MM.1S (cell line): ENCODE results near the gene MAPK9.

ENCODE experiments used
- DNase-seq: peaks from one replicate; pipeline ENCODE4 v3.0.0-alpha.2; 2015
- H2AFZ ChIP-seq: fragments of 300-600 bp; sonication (generic); 2 replicates; pipeline ENCODE4 v1.6.0; 2016; ENCODE audit warnings: antibody characterized with exemption, low read length
- H3F3A ChIP-seq: fragments of 300-600 bp; sonication (generic); 2 replicates; pipeline ENCODE4 v1.6.1; 2016; ENCODE audit warnings: mild to moderate bottlenecking, antibody characterized with exemption, low read length, moderate library complexity, mixed read lengths; ENCODE audit not compliant: insufficient read depth
- H3K27ac ChIP-seq: fragments of 300-600 bp; sonication (generic); 2 replicates; pipeline ENCODE4 v1.5.1; 2016; ENCODE audit warnings: mild to moderate bottlenecking, low read length
- H3K27me3 ChIP-seq: fragments of 300-600 bp; sonication (generic); replicated peaks from 2 replicates; pipeline ENCODE4 v1.6.0; 2016; ENCODE audit warnings: low read length; ENCODE audit not compliant: insufficient read depth
- H3K36me3 ChIP-seq: fragments of 300-600 bp; sonication (generic); replicated peaks from 2 replicates; pipeline ENCODE4 v1.6.1; 2016; ENCODE audit warnings: mild to moderate bottlenecking, low read length, mixed read lengths; ENCODE audit not compliant: insufficient read depth
- H3K4me1 ChIP-seq: fragments of 300-600 bp; sonication (generic); 2 replicates; pipeline ENCODE4 v1.6.1; 2016; ENCODE audit warnings: low read length, mixed read lengths
- H3K4me2 ChIP-seq: fragments of 300-600 bp; sonication (generic); 2 replicates; pipeline ENCODE4 v1.6.0; 2016; ENCODE audit warnings: low read depth, low read length
- H3K4me3 ChIP-seq: fragments of 300-600 bp; sonication (generic); 2 replicates; pipeline ENCODE4 v1.5.1; 2016; ENCODE audit warnings: low read length, mixed read lengths
- H3K79me2 ChIP-seq: fragments of 300-600 bp; sonication (generic); 2 replicates; pipeline ENCODE4 v1.6.1; 2016; ENCODE audit warnings: mixed run types, low read length, mixed read lengths
- H3K9ac ChIP-seq: fragments of 300-600 bp; sonication (generic); 2 replicates; pipeline ENCODE4 v1.6.1; 2016; ENCODE audit warnings: low read length, mixed read lengths
- H3K9me2 ChIP-seq: fragments of 300-600 bp; sonication (generic); replicated peaks from 2 replicates; pipeline ENCODE4 v1.6.1; 2016; ENCODE audit warnings: mild to moderate bottlenecking, low read length, mixed read lengths; ENCODE audit not compliant: insufficient read depth
- H3K9me3 ChIP-seq: fragments of 300-600 bp; sonication (generic); replicated peaks from 2 replicates; pipeline ENCODE4 v1.6.1; 2016; ENCODE audit warnings: mild to moderate bottlenecking, low read length, mixed read lengths; ENCODE audit not compliant: insufficient read depth
- H4K20me1 ChIP-seq: fragments of 300-600 bp; sonication (generic); 2 replicates; pipeline ENCODE4 v1.6.1; 2016; ENCODE audit warnings: mild to moderate bottlenecking, low read length, moderate library complexity, mixed read lengths; ENCODE audit not compliant: insufficient read depth
- EZH2 ChIP-seq: fragments of 300-600 bp; sonication (generic); optimal IDR thresholded peaks from 2 replicates; pipeline ENCODE3; 2017; ENCODE audit warnings: low read depth, mild to moderate bottlenecking, antibody characterized with exemption, low read length, mixed read lengths
- EZH2phosphoT487 ChIP-seq: fragments of 300-600 bp; sonication (generic); IDR thresholded peaks from 2 replicates; pipeline ENCODE4 v1.6.1; 2018; ENCODE audit warnings: antibody characterized with exemption, low read length
- TF ChIP-seq, protein P1 (sequence below): fragments of 300-600 bp; sonication (generic); IDR thresholded peaks from 2 replicates; pipeline ENCODE4 v1.5.1; 2016; ENCODE audit warnings: antibody characterized with exemption, low read length, mixed read lengths

Gene MAPK9

DNA sequence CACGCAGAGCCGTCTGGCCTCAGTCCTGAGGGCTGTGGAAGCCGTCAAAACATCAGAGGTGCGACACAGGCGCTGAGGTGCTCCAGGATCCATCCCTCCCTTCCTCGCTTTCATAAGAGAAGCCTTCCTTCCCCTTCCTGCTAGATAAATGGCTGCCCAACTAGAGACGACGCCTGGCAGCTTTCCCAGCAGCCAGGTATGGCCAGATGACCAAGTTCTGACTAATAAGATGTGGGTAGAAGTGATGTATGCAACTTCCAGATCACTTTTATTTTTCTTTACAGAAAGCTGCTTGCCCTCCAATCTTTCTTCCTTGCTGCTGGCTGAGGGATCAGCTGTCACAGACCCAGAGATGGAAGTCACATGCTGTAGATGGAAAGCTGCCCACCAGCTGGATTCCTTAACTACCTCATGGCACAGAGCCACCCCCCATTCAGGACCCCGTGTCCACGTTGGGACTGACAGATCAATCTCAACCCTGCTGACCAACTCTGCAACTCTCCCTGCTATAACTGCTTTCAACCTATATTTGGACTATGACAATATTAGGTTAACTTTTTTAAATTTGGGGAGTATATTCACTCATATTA lies 8.8 kb downstream of the MAPK9 start:
- Histone ChIP-seq H3K9ac (no peak overlapping the region), H3K9me3 (no peaks in the 10 kb centered on the region), H4K20me1 (no peaks in the 10 kb centered on the region), H3K79me2 (peaks cover 18% of the 10 kb centered on the region), H3K27me3 (no peaks in the 10 kb centered on the region), H3K4me3 (no peak overlapping the region), H3F3A (no peaks in the 10 kb centered on the region), H3K9me2 (no peaks in the 10 kb centered on the region), H3K4me2 (no peak overlapping the region), H2AFZ (no peak overlapping the region), H3K36me3 (no peaks in the 10 kb centered on the region; the same call in 1 of the 2 replicates), H3K27ac (no peak overlapping the region), H3K4me1 (no peaks in the 10 kb centered on the region)
- TF ChIP-seq EZH2 (no peak), EZH2phosphoT487 (no peak)
- TF ChIP-seq, protein P1, sequence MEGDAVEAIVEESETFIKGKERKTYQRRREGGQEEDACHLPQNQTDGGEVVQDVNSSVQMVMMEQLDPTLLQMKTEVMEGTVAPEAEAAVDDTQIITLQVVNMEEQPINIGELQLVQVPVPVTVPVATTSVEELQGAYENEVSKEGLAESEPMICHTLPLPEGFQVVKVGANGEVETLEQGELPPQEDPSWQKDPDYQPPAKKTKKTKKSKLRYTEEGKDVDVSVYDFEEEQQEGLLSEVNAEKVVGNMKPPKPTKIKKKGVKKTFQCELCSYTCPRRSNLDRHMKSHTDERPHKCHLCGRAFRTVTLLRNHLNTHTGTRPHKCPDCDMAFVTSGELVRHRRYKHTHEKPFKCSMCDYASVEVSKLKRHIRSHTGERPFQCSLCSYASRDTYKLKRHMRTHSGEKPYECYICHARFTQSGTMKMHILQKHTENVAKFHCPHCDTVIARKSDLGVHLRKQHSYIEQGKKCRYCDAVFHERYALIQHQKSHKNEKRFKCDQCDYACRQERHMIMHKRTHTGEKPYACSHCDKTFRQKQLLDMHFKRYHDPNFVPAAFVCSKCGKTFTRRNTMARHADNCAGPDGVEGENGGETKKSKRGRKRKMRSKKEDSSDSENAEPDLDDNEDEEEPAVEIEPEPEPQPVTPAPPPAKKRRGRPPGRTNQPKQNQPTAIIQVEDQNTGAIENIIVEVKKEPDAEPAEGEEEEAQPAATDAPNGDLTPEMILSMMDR, result no peak
- no peak for DNase-seq

DNA sequence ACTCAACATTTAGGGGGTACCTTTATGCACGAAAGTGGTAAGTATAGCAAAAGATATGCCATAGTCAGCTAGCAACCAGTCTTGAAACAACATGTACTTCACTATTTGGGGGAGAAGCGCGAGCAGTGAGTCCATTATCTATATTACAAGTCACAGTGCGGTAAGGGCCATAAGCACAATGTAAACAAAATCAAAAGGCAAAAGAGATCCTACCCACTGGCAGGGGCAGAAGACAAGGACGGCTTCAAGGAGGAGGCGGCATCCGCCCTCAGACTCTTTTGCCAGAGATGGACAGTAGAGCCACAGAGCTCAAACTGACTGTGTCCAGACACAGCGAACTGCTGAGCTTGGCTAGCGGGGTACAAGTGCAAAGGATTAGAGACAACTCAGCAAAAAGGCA lies 9.6 kb downstream of the MAPK9 start:
- H3K27me3 ChIP-seq, result no peaks in the 10 kb centered on the region
- no peak overlapping the region for H3K4me2 ChIP-seq
- H3K9me3 ChIP-seq, result no peaks in the 10 kb centered on the region
- no peaks in the 10 kb centered on the region for H3K9me2 ChIP-seq
- H3K4me1 ChIP-seq, result no peaks in the 10 kb centered on the region
- no peak overlapping the region for H2AFZ ChIP-seq
- H3K9ac ChIP-seq, result no peak overlapping the region
- no peaks in the 10 kb centered on the region for H4K20me1 ChIP-seq
- TF ChIP-seq EZH2phosphoT487, result no peak
- H3K27ac ChIP-seq, result no peak overlapping the region
- peaks cover 10% of the 10 kb centered on the region; the same call in 1 of the 2 replicates for H3K79me2 ChIP-seq
- DNase-seq, result no peak
- no peak overlapping the region for H3K4me3 ChIP-seq
- H3F3A ChIP-seq, result no peaks in the 10 kb centered on the region
- peaks cover under 1% of the 10 kb centered on the region; the same call in 1 of the 2 replicates for H3K36me3 ChIP-seq

DNA sequence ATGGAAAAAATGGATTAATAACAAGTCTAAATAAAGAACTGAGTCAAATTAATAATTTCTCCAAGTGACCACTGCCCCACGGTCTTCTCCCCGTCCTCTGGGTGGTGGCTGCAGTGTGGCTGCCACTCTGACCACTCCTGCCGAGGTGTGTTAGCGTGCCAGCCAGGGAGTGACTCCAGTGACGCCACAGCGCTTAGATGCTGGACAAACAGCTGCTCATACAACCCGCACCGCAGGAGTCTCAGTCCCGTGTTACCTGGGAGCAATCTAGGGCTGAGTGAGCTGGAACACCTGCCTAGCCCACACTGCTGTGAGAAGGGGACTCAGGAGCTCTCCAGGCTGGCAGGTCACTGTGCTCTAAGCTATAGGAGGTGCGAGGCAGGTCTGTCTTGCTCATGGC lies 10.2 kb downstream of the MAPK9 start:
- Histone ChIP-seq H3K9ac (no peak overlapping the region), H3K4me1 (no peaks in the 10 kb centered on the region), H3K36me3 (peaks cover 5% of the 10 kb centered on the region; the same call in 1 of the 2 replicates), H4K20me1 (no peaks in the 10 kb centered on the region), H2AFZ (no peak overlapping the region), H3K4me2 (no peak overlapping the region), H3K9me3 (no peaks in the 10 kb centered on the region), H3K79me2 (peaks cover 9% of the 10 kb centered on the region; the same call in 1 of the 2 replicates), H3K9me2 (no peaks in the 10 kb centered on the region), H3F3A (no peaks in the 10 kb centered on the region), H3K27ac (no peak overlapping the region), H3K4me3 (no peak overlapping the region), H3K27me3 (no peaks in the 10 kb centered on the region)
- no peak for DNase-seq
- TF ChIP-seq EZH2, result no peak
- TF ChIP-seq, protein P1, result no peak
- no peak for TF ChIP-seq EZH2phosphoT487

DNA sequence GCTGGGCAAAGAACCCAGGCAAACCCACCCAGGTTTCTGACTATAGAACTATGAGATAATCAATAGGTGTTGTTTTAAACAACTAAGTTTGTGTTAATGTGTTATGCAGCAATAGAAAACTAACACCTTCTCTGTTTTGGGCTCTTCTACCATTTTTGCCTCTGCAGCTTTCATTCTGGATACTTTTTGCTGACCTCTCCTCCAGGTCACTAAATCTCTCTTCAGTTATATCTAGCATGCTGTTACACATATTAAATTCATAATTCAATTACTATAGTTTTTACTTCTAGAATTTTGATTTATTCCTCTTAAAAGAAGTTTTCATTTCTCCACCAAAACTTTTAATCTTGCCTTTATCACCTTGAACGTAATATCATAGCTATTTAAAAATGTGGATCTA lies 17.2 kb downstream of the MAPK9 start:
- H3K36me3 ChIP-seq, result 0 out of 2 replicates have a peak, but pooled peaks cover 5% of the 10 kb centered on the region
- no peaks in the 10 kb centered on the region for H3F3A ChIP-seq
- TF ChIP-seq, protein P1, result no peak
- TF ChIP-seq EZH2phosphoT487 (no peak), EZH2 (no peak)

More for the DNA sequence above, 17.2 kb downstream of the MAPK9 start:
- Histone ChIP-seq H2AFZ (no peak overlapping the region), H3K9me2 (no peaks in the 10 kb centered on the region), H3K79me2 (no peaks in the 10 kb centered on the region), H3K4me3 (no peak overlapping the region), H3K9me3 (0 out of 2 replicates have a peak, but pooled peaks cover 3% of the 10 kb centered on the region), H3K9ac (no peak overlapping the region), H3K4me2 (no peak overlapping the region), H3K4me1 (no peaks in the 10 kb centered on the region), H4K20me1 (no peaks in the 10 kb centered on the region), H3K27ac (no peak overlapping the region), H3K27me3 (no peaks in the 10 kb centered on the region)
- DNase-seq, result no peak
